Measurements from ENCODE around the gene CDH19.

- TF ChIP-seq CTCF (IDR thresholded peaks at IDR 0.05; ENCODE audit: insufficient read depth, low read length, poor library complexity, severe bottlenecking) (peak; percentile 32), EZH2phosphoT487 (conservative IDR thresholded peaks at IDR 0.05; ENCODE audit: low read length) (no peak)
Observed at GRCh38 chr18:66495844-66496243, 108.0 kb downstream of the CDH19 start.

Measured in SU-DHL-6 (cell line).